ENCODE data around the gene MZF1. TPM values are rescaled to one million over a fixed set of nuclear protein-coding genes. Genes with fewer than 3 reads are reported as not detected.

Gene MZF1
- total RNA-seq, 2 experiments from 2014 or later: 30.0 to 39.1 TPM

GRCh38 chr19:58555369-58555885, 17.7 kb downstream of the MZF1 start:
- Histone ChIP-seq H3K9me3 (ENCODE audit: low read length) (no peaks in the 10 kb centered on the region), H2AFZ (ENCODE audit: low read length) (no peak overlapping the region), H3K79me2 (ENCODE audit: insufficient read depth, low read depth, low read length) (peaks cover 26% of the 10 kb centered on the region), H3K4me1 (ENCODE audit: insufficient read depth, low read length, poor library complexity, severe bottlenecking) (peaks cover 41% of the 10 kb centered on the region), H3K27ac (ENCODE audit: low read depth, low read length, poor library complexity, severe bottlenecking) (peak overlapping the region; percentile 87), H3K36me3 (ENCODE audit: insufficient read depth, low read length) (peaks cover 62% of the 10 kb centered on the region), H3K4me2 (ENCODE audit: low read length) (peak overlapping the region; percentile 99), H4K20me1 (ENCODE audit: insufficient read depth, low read length) (0 out of 2 replicates have a peak, but pooled peaks cover 4% of the 10 kb centered on the region), H3K9me2 (ENCODE audit: insufficient read depth, low read length) (no peaks in the 10 kb centered on the region), H3K4me3 (ENCODE audit: low read depth, low read length, poor library complexity, severe bottlenecking) (peak overlapping the region; percentile 79)
- intact Hi-C loops (cut with micrococcal nuclease; ENCODE audit: unreplicated experiment): loop anchor here (1.0 kb wide), 1 partner anchor 10 kb away; no protein-coding TSS in a partner anchor
- CTCF ChIA-PET (ENCODE audit: unreplicated experiment): no interaction called here
- no peak for DNase-seq (ENCODE audit: low spot score)
- no TSS peak for BruUV-seq (replicated peaks)
- POLR2A ChIA-PET: interaction anchor here (1.4 to 1.9 kb wide), 3 partner anchors 9 to 12 kb away, joined by 3 to 9 read pairs (median 8); partner anchors contain the start of gene TRIM28
- no peak for TF ChIP-seq EZH2phosphoT487 (IDR thresholded peaks at IDR 0.05; ENCODE audit: borderline replicate concordance, low read depth, low read length)

- Histone ChIP-seq H3K4me3 (ENCODE audit: low read depth, low read length, poor library complexity, severe bottlenecking) (peak within 1 kb of the TSS; percentile 79), H3K4me2 (ENCODE audit: low read length) (peak within 1 kb of the TSS; percentile 99), H2AFZ (ENCODE audit: low read length) (no peak within 1 kb of the TSS), H3K9me3 (ENCODE audit: low read length) (no peaks in the 10 kb centered on the region), H3K36me3 (ENCODE audit: insufficient read depth, low read length) (peaks cover 69% of the 10 kb centered on the region), H3K79me2 (ENCODE audit: insufficient read depth, low read depth, low read length) (peaks cover 26% of the 10 kb centered on the region), H3K27ac (ENCODE audit: low read depth, low read length, poor library complexity, severe bottlenecking) (peak within 1 kb of the TSS; percentile 87), H3K4me1 (ENCODE audit: insufficient read depth, low read length, poor library complexity, severe bottlenecking) (peaks cover 34% of the 10 kb centered on the region), H3K9me2 (ENCODE audit: insufficient read depth, low read length) (no peaks in the 10 kb centered on the region), H4K20me1 (ENCODE audit: insufficient read depth, low read length) (0 out of 2 replicates have a peak, but pooled peaks cover 4% of the 10 kb centered on the region)
- CTCF ChIA-PET (ENCODE audit: unreplicated experiment): interaction anchor here (0.5 to 1.4 kb wide), 3 partner anchors 9 to 35 kb away, joined by 3 to 7 read pairs (median 4); partner anchors contain the start of gene ZBTB45
- POLR2A ChIA-PET: interaction anchor here (0.7 to 1.9 kb wide), 5 partner anchors 8 to 1165 kb away, joined by 3 to 9 read pairs (median 3); partner anchors contain the start of gene TRIM28
- peak; percentile 96 for DNase-seq (ENCODE audit: low spot score)
- TF ChIP-seq CTCF (conservative IDR thresholded peaks at IDR 0.05; ENCODE audit: low read length) (no peak), EZH2phosphoT487 (IDR thresholded peaks at IDR 0.05; ENCODE audit: borderline replicate concordance, low read depth, low read length) (no peak)
- intact Hi-C loops (cut with micrococcal nuclease; ENCODE audit: unreplicated experiment): loop anchor here (1.0 kb wide), 1 partner anchor 9 kb away; no protein-coding TSS in a partner anchor
- TSS peak; percentile 52 for BruUV-seq (replicated peaks)
Measured at GRCh38 chr19:58554494-58555368, 18.4 kb downstream of the MZF1 start, which contains the start of gene CHMP2A. CHMP2A (minus strand) TSS chr19:58555105; CDS start chr19:58554212, 893 bp downstream.

GRCh38 chr19:58553799-58554493, 19.2 kb downstream of the MZF1 start:
- Histone ChIP-seq H3K4me1 (ENCODE audit: insufficient read depth, low read length, poor library complexity, severe bottlenecking) (peaks cover 32% of the 10 kb centered on the region), H3K9me3 (ENCODE audit: low read length) (no peaks in the 10 kb centered on the region), H3K79me2 (ENCODE audit: insufficient read depth, low read depth, low read length) (peaks cover 26% of the 10 kb centered on the region), H2AFZ (ENCODE audit: low read length) (no peak overlapping the region), H3K4me3 (ENCODE audit: low read depth, low read length, poor library complexity, severe bottlenecking) (peak overlapping the region; percentile 79), H3K4me2 (ENCODE audit: low read length) (peak overlapping the region; percentile 99), H3K36me3 (ENCODE audit: insufficient read depth, low read length) (peaks cover 77% of the 10 kb centered on the region), H4K20me1 (ENCODE audit: insufficient read depth, low read length) (0 out of 2 replicates have a peak, but pooled peaks cover 4% of the 10 kb centered on the region), H3K27ac (ENCODE audit: low read depth, low read length, poor library complexity, severe bottlenecking) (peak overlapping the region; percentile 87), H3K9me2 (ENCODE audit: insufficient read depth, low read length) (no peaks in the 10 kb centered on the region)
- CTCF ChIA-PET (ENCODE audit: unreplicated experiment): interaction anchor here (0.9 to 1.4 kb wide), 3 partner anchors 9 to 34 kb away, joined by 3 to 7 read pairs (median 4); partner anchors contain the start of gene ZBTB45
- DNase-seq (ENCODE audit: low spot score): no peak
- POLR2A ChIA-PET: interaction anchor here (0.7 to 1.9 kb wide), 6 partner anchors 8 to 1165 kb away, joined by 3 to 9 read pairs (median 6); partner anchors contain the start of gene TRIM28
- TF ChIP-seq CTCF (conservative IDR thresholded peaks at IDR 0.05; ENCODE audit: low read length) (no peak), EZH2phosphoT487 (IDR thresholded peaks at IDR 0.05; ENCODE audit: borderline replicate concordance, low read depth, low read length) (no peak)
- BruUV-seq (replicated peaks): no TSS peak
- intact Hi-C loops (cut with micrococcal nuclease; ENCODE audit: unreplicated experiment): no loop called here
